OCI-LY1 (cell line): ENCODE measurements around the gene LGR4.

Source experiments
- EZH2 ChIP-seq: fragments of 200-600 bp; sonication (generic), shearing (Covaris generic); IDR thresholded peaks from 2 replicates; pipeline ENCODE4 v1.8.0; 2017; ENCODE audit warnings: borderline replicate concordance, mixed run types, mild to moderate bottlenecking, antibody characterized with exemption, low read length, moderate library complexity, mixed read lengths
- TF ChIP-seq, protein P1 (sequence below): fragments of 200-600 bp; sonication (generic), shearing (Covaris generic); IDR thresholded peaks from 2 replicates; pipeline ENCODE4 v1.5.1; 2017; ENCODE audit warnings: mild to moderate bottlenecking, antibody characterized with exemption, low read length, moderate library complexity, mixed read lengths

DNA sequence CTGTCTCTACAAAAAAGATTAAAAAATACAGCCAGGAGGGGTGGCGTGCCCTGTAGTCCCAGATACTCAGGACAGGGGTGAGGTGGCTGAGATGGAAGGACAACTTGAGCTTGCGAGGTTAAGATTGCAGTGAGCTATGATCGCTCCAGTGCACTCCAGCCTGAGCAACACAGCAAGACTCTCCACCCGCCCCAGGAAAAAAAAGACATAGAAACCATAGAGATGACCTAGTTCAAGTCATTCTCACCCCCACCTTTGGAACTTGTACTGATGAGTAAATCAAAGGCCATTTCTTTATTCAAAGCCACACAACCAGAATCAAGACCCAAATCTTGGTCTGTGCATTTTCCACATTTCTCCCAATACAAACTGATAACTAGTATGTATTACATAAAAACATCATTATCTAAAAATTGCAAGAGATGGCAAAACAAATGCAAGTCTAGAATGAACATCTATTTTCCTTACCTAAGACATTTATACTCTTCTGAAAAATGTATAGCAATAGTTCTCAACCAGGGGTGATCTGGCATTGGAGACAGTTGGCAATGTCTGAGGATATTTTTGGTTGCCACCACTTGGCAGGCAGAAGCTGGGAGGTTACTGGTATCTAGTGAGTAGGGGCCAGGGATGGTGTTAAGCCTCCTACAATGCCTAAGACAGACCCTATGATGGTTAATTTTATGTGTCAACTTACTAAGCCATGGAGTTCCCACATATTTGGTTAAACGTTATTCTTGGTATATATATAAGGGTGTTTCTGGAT is 34.6 kb downstream of the LGR4 start:
- TF ChIP-seq, protein P1, sequence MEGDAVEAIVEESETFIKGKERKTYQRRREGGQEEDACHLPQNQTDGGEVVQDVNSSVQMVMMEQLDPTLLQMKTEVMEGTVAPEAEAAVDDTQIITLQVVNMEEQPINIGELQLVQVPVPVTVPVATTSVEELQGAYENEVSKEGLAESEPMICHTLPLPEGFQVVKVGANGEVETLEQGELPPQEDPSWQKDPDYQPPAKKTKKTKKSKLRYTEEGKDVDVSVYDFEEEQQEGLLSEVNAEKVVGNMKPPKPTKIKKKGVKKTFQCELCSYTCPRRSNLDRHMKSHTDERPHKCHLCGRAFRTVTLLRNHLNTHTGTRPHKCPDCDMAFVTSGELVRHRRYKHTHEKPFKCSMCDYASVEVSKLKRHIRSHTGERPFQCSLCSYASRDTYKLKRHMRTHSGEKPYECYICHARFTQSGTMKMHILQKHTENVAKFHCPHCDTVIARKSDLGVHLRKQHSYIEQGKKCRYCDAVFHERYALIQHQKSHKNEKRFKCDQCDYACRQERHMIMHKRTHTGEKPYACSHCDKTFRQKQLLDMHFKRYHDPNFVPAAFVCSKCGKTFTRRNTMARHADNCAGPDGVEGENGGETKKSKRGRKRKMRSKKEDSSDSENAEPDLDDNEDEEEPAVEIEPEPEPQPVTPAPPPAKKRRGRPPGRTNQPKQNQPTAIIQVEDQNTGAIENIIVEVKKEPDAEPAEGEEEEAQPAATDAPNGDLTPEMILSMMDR: no peak
- no peak for TF ChIP-seq EZH2
